Progenitor cell of endocrine pancreas (in vitro differentiated cells): Measurements from ENCODE around the gene KIAA0753. TPM values are rescaled to one million over a fixed set of nuclear protein-coding genes. Genes with fewer than 3 reads are reported as not detected.

Experiments
- DNase-seq: peaks from one replicate; pipeline ENCODE4 v3.0.0; 2021; ENCODE audit warnings: low spot score; ENCODE audit not compliant: unreplicated experiment
- H3K27ac Mint-ChIP-seq: 2 replicates; pipeline ENCODE4 v1.8.0; 2021; ENCODE audit warnings: mild to moderate bottlenecking, moderate library complexity, mixed read lengths
- H3K27me3 Mint-ChIP-seq: 2 replicates; pipeline ENCODE4 v1.8.0; 2021; ENCODE audit warnings: mixed read lengths
- H3K36me3 Mint-ChIP-seq: 2 replicates; pipeline ENCODE4 v1.8.0; 2022; ENCODE audit warnings: mixed read lengths; ENCODE audit not compliant: insufficient read depth
- H3K4me1 Mint-ChIP-seq: 2 replicates; pipeline ENCODE4 v1.8.0; 2021; ENCODE audit warnings: low read depth, mixed read lengths
- H3K4me3 Mint-ChIP-seq: 2 replicates; pipeline ENCODE4 v1.8.0; 2021; ENCODE audit warnings: low read depth, mild to moderate bottlenecking, moderate library complexity, mixed read lengths
- H3K9me3 Mint-ChIP-seq: 2 replicates; pipeline ENCODE4 v1.8.0; 2021; ENCODE audit warnings: low read depth, mixed read lengths
- CTCF ChIP-seq: fragments of 200-600 bp; sonication (generic); IDR thresholded peaks from one replicate; pipeline ENCODE4 v1.5.0; 2021; ENCODE audit warnings: antibody characterized with exemption, mild to moderate bottlenecking; ENCODE audit not compliant: unreplicated experiment
- total RNA-seq: library from RNA; stranded (reverse); gene quantifications from 2 replicates; pipeline ENCODE4 v1.2.1, GENCODE V29; 2021

KIAA0753 gene
- total RNA-seq, 1 donor from 2014 or later, result 55.9 TPM

DNA sequence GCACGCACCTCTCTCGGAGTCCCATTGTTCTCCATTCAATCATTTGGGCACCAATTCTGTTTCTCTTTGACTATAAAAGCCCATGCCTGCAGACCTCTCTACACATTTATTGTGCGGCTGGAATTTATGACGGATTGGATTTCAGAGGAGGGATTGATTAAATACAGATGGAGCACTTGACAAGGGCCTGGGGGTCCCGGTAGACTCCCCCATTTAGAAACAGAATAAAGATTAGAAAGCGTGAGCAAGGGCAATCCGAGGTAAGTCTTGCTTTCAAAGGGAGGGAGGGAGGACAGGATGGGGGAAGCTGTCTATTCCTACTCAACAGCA, 69.1 kb downstream of the KIAA0753 start:
- Mint-ChIP-seq H3K27me3 (no peaks in the 10 kb centered on the region), H3K9me3 (no peaks in the 10 kb centered on the region), H3K4me1 (peaks cover 4% of the 10 kb centered on the region), H3K36me3 (peaks cover 4% of the 10 kb centered on the region), H3K4me3 (no peak overlapping the region), H3K27ac (no peak overlapping the region)
- DNase-seq, result no peak
- no peak for TF ChIP-seq CTCF

DNA sequence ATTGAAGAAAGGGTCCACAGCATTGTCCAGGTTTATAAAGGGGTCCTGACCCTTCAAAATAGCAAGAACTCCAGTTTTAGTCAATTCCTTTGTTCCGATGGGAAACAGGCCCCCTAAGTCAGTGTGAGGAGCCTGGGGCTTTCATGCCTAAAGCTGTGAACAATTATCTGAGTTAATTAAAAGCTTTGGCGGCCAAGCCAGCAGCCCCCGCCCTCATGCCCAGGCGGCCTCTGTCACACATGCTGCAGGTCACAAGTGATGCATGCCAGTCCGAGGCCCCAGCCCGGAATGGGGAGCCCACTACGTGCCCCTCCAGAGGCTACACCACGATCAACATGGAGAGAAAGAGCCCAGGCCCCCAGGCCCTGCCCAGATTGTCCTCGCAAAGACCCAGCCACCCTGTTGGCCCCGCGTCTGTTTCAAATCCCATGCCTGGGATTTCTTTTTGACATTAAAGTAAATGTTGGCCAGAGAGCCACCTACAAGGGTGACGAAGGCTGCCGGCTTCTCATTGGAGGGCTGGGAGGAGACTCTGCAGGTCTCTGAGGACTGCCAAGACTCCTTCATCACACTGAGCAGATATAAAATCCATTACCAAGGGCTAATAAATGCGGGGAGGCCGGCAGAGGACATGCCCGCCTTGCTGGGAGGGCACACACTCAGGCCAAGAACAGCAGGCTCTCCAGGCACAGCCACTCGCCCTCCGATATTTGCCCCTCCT, 69.6 kb downstream of the KIAA0753 start:
- H3K36me3 Mint-ChIP-seq, result peaks cover 4% of the 10 kb centered on the region
- no peak overlapping the region for H3K4me3 Mint-ChIP-seq
- no peaks in the 10 kb centered on the region for H3K9me3 Mint-ChIP-seq
- H3K4me1 Mint-ChIP-seq, result peaks cover 4% of the 10 kb centered on the region
- DNase-seq, result no peak
- H3K27me3 Mint-ChIP-seq, result no peaks in the 10 kb centered on the region
- H3K27ac Mint-ChIP-seq, result no peak overlapping the region
- no peak for TF ChIP-seq CTCF

DNA sequence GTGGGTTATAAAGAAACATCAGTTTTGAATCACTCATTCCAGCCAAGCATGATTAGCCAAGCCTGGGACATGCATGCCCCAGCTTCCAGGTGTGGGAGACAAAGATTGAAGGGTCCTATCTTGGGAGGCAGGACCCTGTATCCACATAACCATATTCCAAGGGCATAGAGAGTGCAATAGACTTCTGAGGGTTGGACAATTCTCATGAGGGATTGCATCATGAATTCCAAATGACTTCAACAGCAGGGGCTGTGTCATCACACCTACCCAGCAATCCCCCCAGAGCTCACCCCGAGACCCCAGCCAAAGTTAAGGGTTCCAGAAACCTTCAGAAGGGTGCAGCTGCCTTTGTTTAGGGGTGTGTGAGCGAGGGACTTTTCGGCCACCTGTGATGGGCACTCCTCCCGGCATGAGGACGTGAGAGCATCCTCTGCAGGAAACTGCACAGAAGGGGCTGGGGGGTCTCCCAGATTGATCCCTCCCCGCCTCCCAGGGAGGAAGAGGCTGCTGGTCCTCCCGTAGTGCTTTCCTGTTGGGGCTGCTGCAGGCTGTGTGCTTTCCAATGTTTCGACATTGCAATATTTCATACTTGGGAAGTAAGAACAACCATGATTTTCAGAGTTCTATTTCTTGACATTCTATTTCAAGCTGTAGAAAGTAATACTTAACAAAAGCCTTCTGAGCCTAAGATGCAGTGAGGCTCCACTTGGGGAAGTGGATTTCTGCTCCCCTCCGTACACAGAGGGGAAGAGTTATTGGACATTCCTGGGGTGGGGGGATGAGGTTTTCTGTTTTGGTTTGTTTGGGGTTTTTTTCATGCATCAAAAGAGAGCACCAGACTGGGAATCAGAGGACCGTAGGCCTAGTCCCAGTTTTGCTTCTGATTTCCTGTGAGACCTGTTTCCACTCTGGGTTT, 70.9 kb downstream of the KIAA0753 start:
- H3K4me1 Mint-ChIP-seq, result peaks cover 4% of the 10 kb centered on the region
- no peaks in the 10 kb centered on the region for H3K9me3 Mint-ChIP-seq
- no peak for TF ChIP-seq CTCF
- peak overlapping the region; percentile 70 for H3K27ac Mint-ChIP-seq
- H3K4me3 Mint-ChIP-seq, result no peak overlapping the region
- H3K36me3 Mint-ChIP-seq, result peaks cover 2% of the 10 kb centered on the region
- DNase-seq, result no peak
- no peaks in the 10 kb centered on the region for H3K27me3 Mint-ChIP-seq

- no peaks in the 10 kb centered on the region for H3K27me3 Mint-ChIP-seq
- H3K4me1 Mint-ChIP-seq, result peaks cover 5% of the 10 kb centered on the region
- DNase-seq, result no peak
- TF ChIP-seq CTCF, result no peak
- H3K36me3 Mint-ChIP-seq, result peaks cover 2% of the 10 kb centered on the region
- peak overlapping the region; percentile 75 for H3K27ac Mint-ChIP-seq
- no peaks in the 10 kb centered on the region for H3K9me3 Mint-ChIP-seq
- H3K4me3 Mint-ChIP-seq, result no peak overlapping the region
Observed at GRCh38 chr17:6568184-6568758, 72.2 kb downstream of the KIAA0753 start.

DNA sequence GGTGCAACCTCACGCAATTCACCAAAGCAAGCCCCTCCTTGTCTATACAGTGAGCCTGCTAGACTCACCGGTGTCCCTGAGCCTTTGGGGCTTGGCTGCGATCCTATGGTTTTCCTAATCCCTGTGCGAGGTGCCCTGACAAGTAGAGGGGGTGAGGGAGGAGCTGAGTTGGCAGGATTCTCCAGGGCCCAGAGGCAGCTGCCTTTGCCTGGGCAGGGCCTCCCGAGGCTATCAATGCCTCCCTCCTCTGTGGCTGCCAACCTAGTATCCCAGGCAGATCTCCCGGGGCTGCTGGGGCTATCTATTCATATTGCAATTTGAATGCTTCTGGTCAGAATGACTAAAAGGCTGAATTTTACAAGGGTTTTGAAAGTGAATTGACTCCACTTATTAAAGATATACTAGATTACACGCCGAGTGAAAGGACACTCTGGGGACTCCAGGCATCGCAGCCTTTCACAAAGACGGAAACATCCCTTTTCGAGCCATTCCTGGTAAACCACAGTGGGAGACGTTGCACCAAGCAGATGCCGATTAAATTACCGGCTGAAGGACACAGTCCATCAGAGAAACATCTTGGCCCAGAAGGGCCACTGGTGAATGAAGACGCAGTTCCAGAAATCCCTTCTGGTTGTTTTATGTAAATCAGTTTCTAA, 72.9 kb downstream of the KIAA0753 start:
- no peaks in the 10 kb centered on the region for H3K27me3 Mint-ChIP-seq
- peaks cover 9% of the 10 kb centered on the region for H3K4me1 Mint-ChIP-seq
- H3K9me3 Mint-ChIP-seq, result no peaks in the 10 kb centered on the region
- peaks cover 2% of the 10 kb centered on the region for H3K36me3 Mint-ChIP-seq
- no peak for TF ChIP-seq CTCF
- peak overlapping the region; percentile 75 for H3K27ac Mint-ChIP-seq
- no peak overlapping the region for H3K4me3 Mint-ChIP-seq
- no peak for DNase-seq
